ENCODE data around the gene KLK12. TPM values are rescaled to one million over a fixed set of nuclear protein-coding genes. Genes with fewer than 3 reads are reported as not detected.

Gene KLK12, protein sequence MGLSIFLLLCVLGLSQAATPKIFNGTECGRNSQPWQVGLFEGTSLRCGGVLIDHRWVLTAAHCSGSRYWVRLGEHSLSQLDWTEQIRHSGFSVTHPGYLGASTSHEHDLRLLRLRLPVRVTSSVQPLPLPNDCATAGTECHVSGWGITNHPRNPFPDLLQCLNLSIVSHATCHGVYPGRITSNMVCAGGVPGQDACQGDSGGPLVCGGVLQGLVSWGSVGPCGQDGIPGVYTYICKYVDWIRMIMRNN
- not detected in 2 replicates for total RNA-seq

GRCh38 chr19:51034704-51035103, at the start of gene KLK12:
KLK12 (minus strand) TSS chr19:51035002; CDS start chr19:51034621, 381 bp downstream.

DNA sequence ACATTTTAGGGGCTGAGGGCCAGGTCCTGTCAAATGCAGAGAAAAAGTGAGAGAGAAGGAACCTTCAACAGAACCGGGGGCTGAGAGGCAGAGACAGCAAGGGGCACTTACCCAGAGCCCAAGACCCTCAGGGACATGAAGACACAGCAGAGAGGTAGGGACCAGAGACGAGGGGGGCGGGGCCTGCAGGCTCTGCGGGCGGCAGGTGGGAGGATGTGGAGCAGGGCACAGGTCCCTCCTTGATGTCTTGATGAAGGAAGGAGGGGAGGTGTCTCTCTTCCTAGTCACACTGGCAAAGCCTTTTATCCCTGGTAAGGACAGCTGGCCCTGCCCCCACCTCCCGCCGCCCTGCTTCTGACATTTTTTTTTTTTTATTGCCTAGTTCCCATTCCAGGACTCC, 47.8 kb upstream of the KLK12 start, which contains the start of gene KLK14:
Gene KLK14, minus strand, starts transcription at position 277 of the 400 bp plus-strand sequence. Its CDS starts 273 bp downstream, at position 4.

GRCh38 chr19:51064534-51065220, 29.9 kb upstream of the KLK12 start, which contains the start of gene KLK13:
KLK13 (minus strand) TSS chr19:51065092; CDS start chr19:51065067, 25 bp downstream.

DNA sequence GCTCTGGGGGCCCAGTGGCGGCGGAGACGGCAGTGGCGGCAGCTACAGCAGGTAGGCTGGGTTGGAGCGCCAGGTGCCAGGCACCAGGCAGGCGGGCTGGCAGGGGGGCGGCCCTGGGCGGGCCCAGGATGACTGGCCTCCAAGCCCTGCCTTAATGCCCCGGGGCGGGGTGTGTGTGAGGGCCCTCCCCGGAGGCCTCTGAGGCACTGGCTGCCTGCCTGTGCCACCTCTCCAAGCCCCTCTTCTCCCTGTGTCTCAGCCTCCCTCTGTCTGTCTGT, 8.3 kb downstream of the KLK12 start, which contains the start of gene KLK11:
Gene KLK11, minus strand, starts transcription at position 63 of the 278 bp plus-strand sequence. CDS start 985 bp downstream, outside the sequence.

DNA sequence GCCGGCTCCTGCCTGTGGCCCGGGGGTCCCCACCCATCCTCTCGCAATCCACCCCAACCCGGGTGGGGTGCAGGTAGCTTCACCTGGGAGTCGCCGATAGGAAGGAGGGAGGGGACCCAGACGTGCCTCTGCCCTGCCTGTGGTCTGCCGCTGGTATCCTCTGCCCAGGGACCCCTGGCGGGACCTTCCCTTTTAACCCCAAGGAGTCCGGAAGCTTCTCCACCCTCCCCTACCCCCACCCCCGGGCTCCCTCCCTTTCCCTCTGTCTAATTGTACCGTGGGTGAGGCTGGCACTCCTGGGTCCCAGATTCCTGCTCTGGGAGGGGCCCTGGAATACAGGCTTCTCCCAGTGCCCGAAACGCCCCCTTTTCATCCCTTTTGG, 15.3 kb downstream of the KLK12 start, which contains the start of gene KLK10:
Gene KLK10, minus strand, starts transcription at position 166 of the 382 bp plus-strand sequence. CDS start 579 bp downstream, outside the sequence.

DNA sequence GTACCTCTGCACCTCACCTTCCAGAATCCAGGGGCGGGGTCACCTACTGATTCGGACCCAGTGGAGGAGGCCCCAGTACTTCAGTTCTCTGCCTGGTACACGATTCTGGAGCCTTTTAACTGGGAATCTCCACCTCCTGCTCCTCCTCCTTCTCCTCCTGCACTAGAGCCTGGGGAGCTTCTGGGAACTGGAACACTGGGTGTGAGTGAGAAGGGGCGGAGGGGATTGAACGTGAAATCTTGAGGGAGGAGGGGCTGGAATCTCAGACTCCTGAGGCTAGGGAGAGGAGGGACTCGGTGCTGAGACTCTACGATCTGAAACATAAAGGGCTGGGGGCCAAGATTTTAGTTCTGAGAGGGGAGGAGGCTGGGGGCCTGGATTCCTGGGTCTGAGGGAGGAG, 33.3 kb downstream of the KLK12 start, which contains the start of gene KLK8:
Gene KLK8, minus strand, starts transcription at position 90 of the 400 bp plus-strand sequence. CDS start 437 bp downstream, outside the sequence.

DNA sequence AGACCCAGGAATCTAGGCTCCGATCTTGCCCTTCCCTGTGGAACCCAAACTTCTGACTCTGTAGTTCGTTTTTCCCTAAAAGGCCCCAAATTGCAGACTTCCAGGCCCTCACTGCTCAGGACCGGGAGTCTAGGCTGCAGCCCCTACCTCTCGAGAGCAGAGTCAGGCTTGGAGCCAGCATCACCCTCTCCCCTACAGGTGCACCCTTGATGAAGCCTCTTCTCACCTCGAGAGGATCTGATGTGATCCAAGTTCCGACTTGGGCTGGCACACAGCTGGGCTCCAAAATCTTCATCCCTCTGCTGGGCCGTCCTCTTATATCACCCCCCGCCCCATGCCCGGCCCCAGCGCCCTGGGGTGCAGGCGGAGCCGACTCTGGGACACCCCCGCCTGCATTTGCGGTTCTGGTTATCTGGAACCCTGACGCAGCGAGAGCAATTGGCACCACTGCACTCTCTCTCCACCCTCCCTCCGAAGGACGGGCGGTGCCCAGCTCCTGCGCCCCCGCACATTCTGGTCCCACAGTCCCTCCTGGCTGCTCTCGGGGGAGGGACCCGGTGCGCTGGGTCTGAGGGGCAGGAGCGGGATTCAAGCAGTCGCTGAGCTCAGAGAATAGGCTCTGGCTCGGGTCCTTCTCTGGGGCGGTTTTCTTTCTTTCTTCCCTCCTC, 51.0 kb downstream of the KLK12 start, which contains the start of gene KLK7:
Gene KLK7, minus strand, starts transcription at position 293 of the 668 bp plus-strand sequence. CDS start 1,518 bp downstream, outside the sequence.

Other genes starting within 250 kb of the KLK12 start
- gene ACP4, start 244.6 kb downstream of the KLK12 start, total RNA-seq: not detected in 2 replicates
- gene KLK1, start 211.2 kb downstream of the KLK12 start, total RNA-seq: not detected in 2 replicates
- not detected in 2 replicates for gene KLK15, start 201.4 kb downstream of the KLK12 start, total RNA-seq
- gene KLK3, start 180.1 kb downstream of the KLK12 start, total RNA-seq: not detected in 2 replicates
- not detected in 2 replicates for gene KLK2, start 161.6 kb downstream of the KLK12 start, total RNA-seq
- gene KLK4, start 123.6 kb downstream of the KLK12 start, total RNA-seq: not detected in 2 replicates
- gene KLK5, start 82.0 kb downstream of the KLK12 start, total RNA-seq: not detected in 2 replicates
- 0.33 and 1.3 TPM in 2 replicates for gene KLK6, start 65.4 kb downstream of the KLK12 start, total RNA-seq
- gene KLK7, start 51.1 kb downstream of the KLK12 start, total RNA-seq: 0.16 and 0.89 TPM in 2 replicates
- gene KLK8, start 33.4 kb downstream of the KLK12 start, total RNA-seq: not detected in 2 replicates
- 1.5 TPM in 1 of 2 replicates, not detected in the other for gene KLK10, start 15.3 kb downstream of the KLK12 start, total RNA-seq
- not detected in 2 replicates for gene KLK11, start 8.4 kb downstream of the KLK12 start, total RNA-seq
- gene KLK13, start 30.1 kb upstream of the KLK12 start, total RNA-seq: not detected in 2 replicates
- 0.81 TPM in 1 of 2 replicates, not detected in the other for gene KLK14, start 47.9 kb upstream of the KLK12 start, total RNA-seq
- 11.0 and 12.2 TPM in 2 replicates for gene CTU1, start 73.4 kb upstream of the KLK12 start, total RNA-seq
- not detected in 2 replicates for gene SIGLEC9, start 89.9 kb upstream of the KLK12 start, total RNA-seq
- gene SIGLEC7, start 107.3 kb upstream of the KLK12 start, total RNA-seq: not detected in 2 replicates
- not detected in 2 replicates for gene CD33, start 190.1 kb upstream of the KLK12 start, total RNA-seq
- gene SIGLECL1, start 216.1 kb upstream of the KLK12 start, total RNA-seq: not detected in 2 replicates